CD14-positive monocyte (primary cell): Measurements from ENCODE around the gene ANKRD9. TPM values are rescaled to one million over a fixed set of nuclear protein-coding genes. Genes with fewer than 3 reads are reported as not detected.

Experiments used
- DNase-seq, 3 donors: peaks; one replicate each; pipeline ENCODE4 v3.0.0-alpha.2; 2011 to 2022
- H2AFZ ChIP-seq: 2 replicates; pipeline ENCODE4 v1.6.0; 2012; ENCODE audit warnings: mild to moderate bottlenecking, low read depth, low read length, inconsistent platforms; ENCODE audit not compliant: insufficient read depth, poor library complexity, severe bottlenecking
- H3K27ac ChIP-seq, 2 donors: 1 replicate in 1 of 2; 2 replicates in 1 of 2; pipeline ENCODE4 v1.5.1; 2012 to 2013; ENCODE audit warnings: low read length in 2 of 2, control low read depth in 1 of 2, inconsistent platforms in 1 of 2, low read depth in 1 of 2, mild to moderate bottlenecking in 1 of 2
- H3K27me3 ChIP-seq, 2 donors: one replicate each; pipeline versions ENCODE4 v1.6.0 to v1.6.1; 2011 to 2013; ENCODE audit warnings: low read length in 2 of 2; ENCODE audit not compliant: control insufficient read depth in 2 of 2, insufficient read depth in 2 of 2
- H3K36me3 ChIP-seq, 2 donors: replicated peaks in 1 of 2; 1 replicate in 1 of 2; 2 replicates in 1 of 2; pipeline versions ENCODE4 v1.5.1 to v1.6.1; 2012 to 2013; ENCODE audit warnings: low read length in 2 of 2, control low read depth in 1 of 2, inconsistent platforms in 1 of 2, mild to moderate bottlenecking in 1 of 2; ENCODE audit not compliant: insufficient read depth in 2 of 2, control insufficient read depth in 1 of 2
- H3K4me1 ChIP-seq, 2 donors: 1 replicate in 1 of 2; 2 replicates in 1 of 2; pipeline versions ENCODE4 v1.5.1 to v1.6.1; 2012 to 2013; ENCODE audit warnings: low read length in 2 of 2, control low read depth in 1 of 2, inconsistent platforms in 1 of 2, mild to moderate bottlenecking in 1 of 2, moderate library complexity in 1 of 2; ENCODE audit not compliant: insufficient read depth in 2 of 2, control insufficient read depth in 1 of 2
- H3K4me2 ChIP-seq: replicated peaks from 2 replicates; pipeline ENCODE3; 2012; ENCODE audit warnings: low read length, moderate library complexity, mild to moderate bottlenecking; ENCODE audit not compliant: poor library complexity, severe bottlenecking; ENCODE audit errors: extremely low read depth
- H3K4me3 ChIP-seq, 3 experiments: fragments of 200-600 bp in 1 of 3; sonication (generic) in 1 of 3; replicated peaks in 1 of 3; 1 replicate in 2 of 3; 2 replicates in 1 of 3; pipeline ENCODE4 v1.5.1; 2011 to 2013; ENCODE audit warnings: low read length in 3 of 3, mild to moderate bottlenecking in 3 of 3, control low read depth in 2 of 3, low read depth in 2 of 3, inconsistent platforms in 1 of 3, moderate library complexity in 1 of 3
- H3K79me2 ChIP-seq: 2 replicates; pipeline ENCODE4 v1.6.0; 2012; ENCODE audit warnings: mild to moderate bottlenecking, control low read depth, inconsistent platforms, low read length, moderate library complexity; ENCODE audit not compliant: insufficient read depth
- H3K9ac ChIP-seq: 2 replicates; pipeline ENCODE4 v1.6.0; 2017; ENCODE audit warnings: low read length, mild to moderate bottlenecking; ENCODE audit not compliant: insufficient read depth, poor library complexity, severe bottlenecking
- H3K9me3 ChIP-seq, 2 donors: replicated peaks in 1 of 2; 1 replicate in 1 of 2; 2 replicates in 1 of 2; pipeline versions ENCODE4 v1.5.1 to v1.6.1; 2012 to 2013; ENCODE audit warnings: low read length in 2 of 2, control low read depth in 1 of 2; ENCODE audit not compliant: control insufficient read depth in 1 of 2, insufficient read depth in 1 of 2
- H4K20me1 ChIP-seq: 2 replicates; pipeline ENCODE4 v1.6.0; 2012; ENCODE audit warnings: mild to moderate bottlenecking, low read length, control low read depth, moderate library complexity; ENCODE audit not compliant: insufficient read depth
- H3K27ac Mint-ChIP-seq, 7 donors: one replicate each; pipeline ENCODE4 v1.8.0; 2020; ENCODE audit warnings: mild to moderate bottlenecking in 7 of 7, mixed read lengths in 7 of 7, moderate library complexity in 6 of 7, inconsistent platforms in 2 of 7
- H3K27me3 Mint-ChIP-seq, 3 donors: one replicate each; pipeline ENCODE4 v1.8.0; 2021 to 2022; ENCODE audit warnings: low read depth in 3 of 3, mild to moderate bottlenecking in 3 of 3, mixed read lengths in 3 of 3, moderate library complexity in 3 of 3, inconsistent platforms in 1 of 3
- H3K36me3 Mint-ChIP-seq, 2 donors: one replicate each; pipeline ENCODE4 v1.8.0; 2020; ENCODE audit warnings: mixed read lengths in 2 of 2, inconsistent platforms in 1 of 2, mild to moderate bottlenecking in 1 of 2
- H3K4me1 Mint-ChIP-seq: one replicate; pipeline ENCODE4 v1.8.0; 2020; ENCODE audit warnings: mild to moderate bottlenecking, mixed read lengths
- H3K4me3 Mint-ChIP-seq, 2 donors: one replicate each; pipeline ENCODE4 v1.8.0; 2020; ENCODE audit warnings: mild to moderate bottlenecking in 2 of 2, mixed read lengths in 2 of 2, moderate library complexity in 1 of 2
- H3K9me3 Mint-ChIP-seq, 7 donors: one replicate each; pipeline ENCODE4 v1.8.0; 2020 to 2022; ENCODE audit warnings: mixed read lengths in 7 of 7, mild to moderate bottlenecking in 6 of 7, moderate library complexity in 6 of 7, inconsistent platforms in 2 of 7
- CTCF ChIP-seq: fragments of 200-600 bp; IDR thresholded peaks from one replicate; pipeline ENCODE4 v1.8.0; 2022; ENCODE audit warnings: antibody characterized with exemption, mild to moderate bottlenecking
- WGBS: methylation state at CpG from one replicate; pipeline ENCODE4 v1.1.5; 2013; ENCODE audit warnings: missing lambda C conversion rate; ENCODE audit not compliant: insufficient coverage; 5-methylcytosine and 5-hydroxymethylcytosine counted together
- intact Hi-C, 2 donors: fragments of 100-400 bp; cut with micrococcal nuclease; formaldehyde crosslinking; loops; one replicate each; pipeline versions ENCODE4 v1.15.0 to v1.15.1; 2023
- polyA plus RNA-seq, 3 donors: library from polyadenylated mRNA; depleted of rRNA in 1 of 3; unstranded in 2 of 3; stranded (reverse) in 1 of 3; fragments of 300-500 nt in 2 of 3; fragments of >200 nt in 1 of 3; fragmentation: Illumina TruSeq in 2 of 3; gene quantifications; 1 replicate in 2 of 3; 2 replicates in 1 of 3; pipeline ENCODE4 v1.2.3, GENCODE V29; 2012 to 2021

ANKRD9 gene
- polyA plus RNA-seq, 3 donors = 0.43 to 10.8 (median 0.83) TPM

GRCh38 chr14:102524451-102525218, 15.1 kb upstream of the ANKRD9 start:
- Histone ChIP-seq H3K27me3 (no peaks in the 10 kb centered on the region), H3K4me1 (peaks cover 50 to 69% of the 10 kb centered on the region in 2 donors), H3K9me3 (no peaks in the 10 kb centered on the region), H3K4me2 (peak overlapping the region; percentile 78), H2AFZ (peak overlapping the region; percentile 74), H3K79me2 (no peaks in the 10 kb centered on the region), H3K4me3 (peak overlapping the region; percentile 44 to 79 (median 51)), H3K9ac (peak overlapping the region; percentile 58), H4K20me1 (no peaks in the 10 kb centered on the region), H3K27ac (peak overlapping the region; percentile 76 to 90), H3K36me3 (no peaks in the 10 kb centered on the region)
- peaks cover 0 to 5% (median 0%) of the 10 kb centered on the region in 7 donors for H3K9me3 Mint-ChIP-seq
- peak overlapping the region; percentile 83 to 96 (median 92) for H3K27ac Mint-ChIP-seq
- intact Hi-C loops = loop anchor here (2.0 to 5.0 kb wide), 4 partner anchors 38 to 68 kb away; partner anchors contain the start of gene RCOR1 (in 2 of the 2)
- H3K4me1 Mint-ChIP-seq = peaks cover 49% of the 10 kb centered on the region
- H3K27me3 Mint-ChIP-seq = peaks cover 1 to 16% (median 14%) of the 10 kb centered on the region in 3 donors
- peak; percentile 89 to 93 (median 90) for DNase-seq
- H3K36me3 Mint-ChIP-seq = no peaks in the 10 kb centered on the region
- WGBS = under 1% methylated on average over 26 of the region's 32 CpGs
- peak; percentile 97 for TF ChIP-seq CTCF
- H3K4me3 Mint-ChIP-seq = peak overlapping the region; percentile 79 to 91

GRCh38 chr14:102523569-102524450, 14.2 kb upstream of the ANKRD9 start:
- peak overlapping the region; percentile 79 to 91 for H3K4me3 Mint-ChIP-seq
- no peak for TF ChIP-seq CTCF
- H3K36me3 Mint-ChIP-seq = no peaks in the 10 kb centered on the region
- H3K4me3 ChIP-seq = peak overlapping the region; percentile 10 to 79 (median 51)
- DNase-seq = no peak
- H4K20me1 ChIP-seq = no peaks in the 10 kb centered on the region
- H3K27me3 Mint-ChIP-seq = peaks cover 1 to 17% (median 17%) of the 10 kb centered on the region in 3 donors
- peak overlapping the region in 5 of 7 donors; percentile 41 to 96 (median 92) for H3K27ac Mint-ChIP-seq
- 37% methylated on average over 24 of the region's 34 CpGs for WGBS
- peaks cover 49 to 61% of the 10 kb centered on the region in 2 donors for H3K4me1 ChIP-seq
- H3K4me2 ChIP-seq = peak overlapping the region; percentile 78
- intact Hi-C loops = loop anchor here in 1 of 2 donors (2.0 kb wide), 1 partner anchor 69 kb away; the partner anchor contains the start of gene RCOR1
- H3K79me2 ChIP-seq = no peaks in the 10 kb centered on the region
- peaks cover 47% of the 10 kb centered on the region for H3K4me1 Mint-ChIP-seq
- peaks cover 0 to 5% (median 0%) of the 10 kb centered on the region in 7 donors for H3K9me3 Mint-ChIP-seq
- H3K9me3 ChIP-seq = no peaks in the 10 kb centered on the region
- no peaks in the 10 kb centered on the region for H3K36me3 ChIP-seq
- H3K27me3 ChIP-seq = no peaks in the 10 kb centered on the region
- H2AFZ ChIP-seq = peak overlapping the region; percentile 74
- peak overlapping the region; percentile 76 to 90 for H3K27ac ChIP-seq
- peak overlapping the region; percentile 58 for H3K9ac ChIP-seq
